CD4-positive, alpha-beta T cell treated with Interleukin-1 beta for 1 hour (primary cell): ENCODE measurements around the gene TRPM8.

Source experiments
- DNase-seq, 2 donors: peaks; one replicate each; pipeline ENCODE4 v3.0.0-alpha.2; 2020 to 2022

TRPM8 gene

GRCh38 chr2:234050455-234051135 lies 133.4 kb downstream of the TRPM8 start, which contains the start of gene SPP2:
SPP2 (plus strand) TSS chr2:234050702; CDS start chr2:234050787, 85 bp downstream.
- no peak for DNase-seq

GRCh38 chr2:234051374-234052070 lies 134.3 kb downstream of the TRPM8 start:
- no peak for DNase-seq

- DNase-seq, result no peak
Measured at GRCh38 chr2:234058881-234059280, 141.7 kb downstream of the TRPM8 start.

GRCh38 chr2:234060236-234060635 lies 143.1 kb downstream of the TRPM8 start:
- DNase-seq, result no peak

GRCh38 chr2:234061624-234062257 lies 144.6 kb downstream of the TRPM8 start:
- DNase-seq, result no peak

- no peak for DNase-seq
Measured at GRCh38 chr2:234066587-234066986, 149.4 kb downstream of the TRPM8 start.
